GM21737 (cell line): Measurements from ENCODE around the gene PLEKHH2.
"Not testable (repeated sequence)": the region's sequence is repeated elsewhere in the genome, so short reads cannot be mapped to it uniquely, and the experiment has no call there.

ENCODE experiments used
- ATAC-seq: cut with Tn5 transposase; IDR thresholded peaks from one replicate; pipeline ENCODE4 v1.9.1; 2021; ENCODE audit warnings: mild to moderate bottlenecking, moderate library complexity; ENCODE audit not compliant: unreplicated experiment

The PLEKHH2 gene

GRCh38 chr2:43636153-43636552, 907 bp upstream of the PLEKHH2 start:
- ATAC-seq: not testable (repeated sequence)

DNA sequence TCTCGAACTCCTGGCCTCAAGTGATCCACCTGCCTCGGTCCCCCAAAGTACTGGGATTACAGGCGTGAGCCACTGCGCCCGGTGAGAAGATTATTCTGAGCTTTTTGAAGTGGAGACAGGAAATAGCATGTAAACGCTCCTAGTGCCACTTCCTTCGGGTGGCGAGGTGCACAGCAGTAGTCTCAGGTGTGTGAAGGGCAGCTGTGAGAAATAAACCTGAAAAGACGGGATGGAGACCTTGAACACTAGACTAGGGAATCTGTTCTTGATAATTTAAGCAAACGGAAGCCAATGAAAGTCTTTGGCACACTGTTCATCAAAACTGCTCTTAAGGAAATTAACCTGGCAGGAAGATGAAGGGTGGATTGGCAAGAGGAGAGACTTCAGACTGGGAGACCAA, 439 bp upstream of the PLEKHH2 start:
- no peak for ATAC-seq

DNA sequence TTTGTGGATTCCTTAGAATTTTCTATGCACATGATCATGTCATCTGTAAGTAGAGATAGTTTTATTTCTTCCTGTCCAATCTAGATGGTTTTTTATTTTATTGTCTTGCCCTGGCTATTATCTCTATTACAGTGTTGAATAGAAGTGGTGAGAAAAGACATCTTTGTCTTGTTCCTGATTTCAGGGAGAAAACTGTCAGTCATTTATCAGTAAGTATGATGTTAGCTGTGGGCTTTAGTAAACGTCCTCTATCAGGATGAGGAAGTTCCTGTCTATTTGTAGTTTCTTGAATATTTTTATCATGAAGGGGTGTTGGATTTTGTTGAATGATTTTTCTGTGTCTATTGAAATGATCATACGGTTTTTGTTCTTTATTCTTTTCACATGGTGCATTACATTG, 5.3 kb downstream of the PLEKHH2 start:
- no peak for ATAC-seq

DNA sequence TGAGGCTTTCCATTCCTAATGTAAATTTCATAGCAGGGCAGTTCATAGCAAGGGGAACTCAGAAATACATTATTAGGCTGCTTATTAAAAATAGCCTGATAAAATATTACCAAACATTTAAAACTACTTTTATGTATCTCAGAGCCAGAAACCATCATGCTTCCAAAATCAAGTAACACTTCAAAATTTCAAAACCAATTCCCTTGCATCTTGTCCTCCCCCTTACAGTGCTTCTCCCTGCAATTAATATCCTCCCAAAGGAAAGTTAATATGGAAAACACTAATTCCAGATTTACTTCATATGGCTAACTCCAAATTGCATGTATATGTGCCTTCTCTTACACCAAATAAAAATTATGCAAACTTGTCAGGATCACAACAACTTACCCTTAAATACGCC, 6.6 kb downstream of the PLEKHH2 start:
- no peak for ATAC-seq

- no peak for ATAC-seq
These were observed 12.1 kb downstream of the PLEKHH2 start for GRCh38 chr2:43648994-43649701.

DNA sequence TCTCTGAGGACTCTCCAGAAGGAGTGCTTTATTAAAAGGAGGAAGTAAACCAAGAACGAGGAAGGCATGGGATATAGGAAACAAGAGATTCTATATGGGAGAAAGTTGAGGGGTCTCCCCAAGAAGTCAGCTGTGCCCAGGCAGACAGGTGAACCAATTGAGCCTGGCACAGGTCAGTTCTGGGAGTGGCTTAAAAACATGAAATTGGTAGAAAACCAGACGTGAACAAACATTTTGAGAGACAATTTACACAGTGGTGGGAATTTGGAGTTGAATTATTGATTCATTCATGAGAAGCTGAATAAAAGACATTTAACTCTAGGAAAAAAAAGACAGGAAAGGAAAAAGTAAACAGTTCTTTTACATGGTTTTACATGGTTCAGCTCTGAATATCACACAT, 16.4 kb downstream of the PLEKHH2 start:
- no peak for ATAC-seq

DNA sequence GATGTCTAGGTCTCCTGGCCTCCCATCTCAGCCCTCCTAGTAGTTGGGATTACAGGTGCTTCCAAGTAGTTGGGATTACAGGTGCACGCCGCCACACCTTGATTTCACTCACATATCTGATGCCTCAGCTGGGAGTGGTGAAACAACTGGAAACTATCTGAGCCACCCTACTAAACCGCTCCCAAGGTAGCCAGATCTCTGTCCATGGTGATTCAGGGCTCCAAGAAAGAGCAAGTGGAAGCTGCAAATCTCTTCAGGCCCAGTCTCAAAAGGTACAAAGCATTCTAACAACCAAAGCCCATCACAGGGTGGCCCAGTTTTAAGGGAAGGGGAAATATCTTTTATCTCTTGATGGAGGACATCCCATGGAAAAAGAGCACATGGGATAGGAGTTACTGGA, 20.2 kb downstream of the PLEKHH2 start:
- ATAC-seq: no peak

DNA sequence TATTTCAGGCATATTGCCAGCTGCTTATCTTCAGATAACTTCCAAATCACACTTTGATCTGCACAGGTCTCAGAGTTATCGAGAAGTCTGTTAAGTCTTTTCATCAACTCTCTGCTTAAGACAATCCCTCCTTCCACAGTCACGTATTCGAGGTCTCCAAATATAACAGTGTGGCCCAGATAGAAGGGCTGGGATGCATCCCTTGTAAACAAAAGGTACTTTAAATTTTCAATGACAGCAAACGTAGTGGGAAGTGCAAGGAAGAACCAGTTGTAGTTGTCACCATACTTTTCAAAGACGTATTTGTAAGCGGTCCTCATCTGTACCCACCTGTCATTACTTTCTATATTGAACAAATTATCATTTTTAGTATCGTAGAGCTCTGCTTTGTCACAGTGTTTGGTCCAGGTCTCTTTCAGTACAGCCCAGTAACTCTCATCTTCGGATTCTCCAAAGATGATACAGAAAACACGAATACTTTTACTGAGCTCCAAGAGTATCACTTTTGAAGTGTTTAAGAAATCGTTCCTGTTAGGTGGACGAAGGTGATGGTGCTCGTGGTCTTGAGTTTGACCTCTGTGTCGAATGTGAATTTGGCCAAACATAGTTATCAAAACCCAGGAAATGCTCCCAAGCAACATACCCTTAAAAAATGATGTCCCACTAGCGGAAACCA, 38.7 kb downstream of the PLEKHH2 start:
- ATAC-seq: no peak

GRCh38 chr2:43676322-43677050, 39.4 kb downstream of the PLEKHH2 start, which contains the start of gene C1GALT1C1L:
Gene C1GALT1C1L (minus strand): TSS chr2:43676429. CDS start chr2:43676322, 107 bp downstream.
- no peak for ATAC-seq

- ATAC-seq: not testable (repeated sequence)
These were observed 40.7 kb downstream of the PLEKHH2 start for GRCh38 chr2:43677783-43678182.

- no peak for ATAC-seq
These were observed 48.3 kb downstream of the PLEKHH2 start for GRCh38 chr2:43685357-43685756.

DNA sequence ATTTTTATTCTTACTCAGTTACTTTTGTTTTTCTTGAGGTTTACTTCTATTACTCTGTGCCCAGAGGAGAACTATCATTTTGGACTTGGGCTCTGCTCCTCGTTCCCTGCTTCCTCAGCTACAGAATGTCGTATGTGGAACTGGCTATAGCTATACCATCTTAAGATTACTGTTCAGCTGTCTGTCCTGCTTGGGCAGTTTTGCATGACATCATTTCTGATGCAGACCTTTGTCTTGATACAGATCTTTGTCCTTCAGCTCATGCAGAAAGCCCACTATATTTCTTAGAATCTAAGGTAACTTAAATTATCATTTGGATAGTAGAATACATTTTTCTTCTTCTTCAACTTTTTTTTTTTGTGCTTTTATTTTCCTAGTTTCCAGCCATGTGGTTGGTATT, 52.9 kb downstream of the PLEKHH2 start:
- ATAC-seq: no peak

- no peak for ATAC-seq
These were observed 55.5 kb downstream of the PLEKHH2 start for GRCh38 chr2:43692428-43692994.

GRCh38 chr2:43698140-43698539, 61.1 kb downstream of the PLEKHH2 start:
- not testable (repeated sequence) for ATAC-seq

- ATAC-seq: no peak
These were observed 62.7 kb downstream of the PLEKHH2 start for GRCh38 chr2:43699761-43700160.

DNA sequence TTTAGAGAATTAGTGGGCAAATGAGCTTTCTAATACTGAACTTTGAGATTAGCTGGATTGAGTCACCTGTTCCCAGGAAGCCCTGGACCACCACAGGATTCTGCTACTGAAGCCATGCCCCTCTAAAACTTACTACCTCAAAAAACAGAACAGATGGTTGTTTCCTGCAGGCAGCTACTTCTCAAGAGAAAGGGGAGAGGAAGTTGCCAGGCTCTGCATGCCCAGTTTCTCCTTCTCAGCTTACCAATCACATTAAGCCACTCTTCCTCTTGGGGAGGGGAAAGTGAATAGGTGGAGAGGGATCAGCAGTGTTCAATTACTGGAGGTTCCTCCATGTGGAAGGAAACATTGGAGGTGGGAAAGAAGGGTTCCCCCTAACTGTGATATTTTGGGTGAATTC, 64.1 kb downstream of the PLEKHH2 start:
- no peak for ATAC-seq

DNA sequence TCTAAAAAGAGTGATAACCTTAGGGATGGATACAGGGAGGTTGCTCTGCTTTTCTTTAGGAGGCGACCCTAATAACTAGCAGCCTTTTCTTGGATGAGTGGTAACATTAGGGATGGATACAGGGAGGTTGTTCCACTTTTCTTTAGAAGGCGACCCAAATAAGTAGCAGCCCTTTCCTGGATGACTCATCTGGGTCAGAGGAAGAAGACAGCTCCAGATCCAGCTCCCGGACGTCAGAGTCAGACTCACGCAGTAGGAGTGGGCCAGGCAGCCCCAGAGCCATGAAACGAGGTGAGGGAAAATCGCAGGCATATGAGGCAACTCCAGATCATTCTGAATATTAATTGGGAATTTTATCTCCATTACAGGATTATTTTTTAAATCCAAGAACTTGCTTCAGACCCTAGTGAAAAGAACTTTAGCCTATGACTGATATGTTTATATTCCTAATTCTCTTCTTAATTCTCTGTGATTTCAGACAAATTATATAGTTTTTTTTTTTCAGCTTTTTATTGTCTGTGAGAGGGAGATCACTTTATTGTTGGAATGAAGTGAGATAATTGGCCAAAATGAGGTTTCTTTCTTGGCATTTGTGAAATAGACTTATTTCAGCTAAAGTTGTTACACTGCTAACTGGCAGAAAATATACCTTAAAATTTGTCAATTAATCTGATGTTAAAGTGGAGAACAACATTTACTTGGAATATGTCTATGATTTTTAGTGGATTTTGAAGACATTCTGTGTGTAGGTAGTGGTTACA, 70.4 kb downstream of the PLEKHH2 start:
- ATAC-seq: no peak

- no peak for ATAC-seq
These were observed 71.1 kb downstream of the PLEKHH2 start for GRCh38 chr2:43708178-43708577.

GRCh38 chr2:43708891-43709290, 71.8 kb downstream of the PLEKHH2 start:
- no peak for ATAC-seq

- ATAC-seq: no peak
These were observed 73.8 kb downstream of the PLEKHH2 start for GRCh38 chr2:43710866-43711265.

DNA sequence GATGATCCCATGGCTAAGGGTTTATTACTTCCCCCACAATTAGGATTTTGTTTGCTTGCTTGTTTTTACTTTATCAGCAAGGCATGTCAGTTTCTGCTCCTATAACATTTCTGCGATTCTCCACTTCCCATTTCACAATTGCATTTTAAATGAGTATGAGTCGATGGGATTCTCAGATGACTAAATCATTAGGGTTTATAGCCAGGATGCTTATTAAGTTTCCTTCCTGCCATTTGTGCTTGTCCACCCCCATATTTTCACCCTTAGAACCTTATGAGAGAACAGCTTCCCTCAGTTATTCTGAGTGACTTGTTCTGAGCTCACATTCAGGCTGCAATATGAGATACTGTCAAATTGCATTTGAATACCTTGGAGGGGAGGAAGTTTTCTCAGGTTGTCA, 77.1 kb downstream of the PLEKHH2 start:
- no peak for ATAC-seq
